HG02973 (cell line): ENCODE results near the gene ADRM1.

Experiments used
- ATAC-seq: cut with Tn5 transposase; IDR thresholded peaks from one replicate; pipeline ENCODE4 v1.9.1; 2021; ENCODE audit warnings: moderate library complexity; ENCODE audit not compliant: unreplicated experiment

ADRM1 gene

DNA sequence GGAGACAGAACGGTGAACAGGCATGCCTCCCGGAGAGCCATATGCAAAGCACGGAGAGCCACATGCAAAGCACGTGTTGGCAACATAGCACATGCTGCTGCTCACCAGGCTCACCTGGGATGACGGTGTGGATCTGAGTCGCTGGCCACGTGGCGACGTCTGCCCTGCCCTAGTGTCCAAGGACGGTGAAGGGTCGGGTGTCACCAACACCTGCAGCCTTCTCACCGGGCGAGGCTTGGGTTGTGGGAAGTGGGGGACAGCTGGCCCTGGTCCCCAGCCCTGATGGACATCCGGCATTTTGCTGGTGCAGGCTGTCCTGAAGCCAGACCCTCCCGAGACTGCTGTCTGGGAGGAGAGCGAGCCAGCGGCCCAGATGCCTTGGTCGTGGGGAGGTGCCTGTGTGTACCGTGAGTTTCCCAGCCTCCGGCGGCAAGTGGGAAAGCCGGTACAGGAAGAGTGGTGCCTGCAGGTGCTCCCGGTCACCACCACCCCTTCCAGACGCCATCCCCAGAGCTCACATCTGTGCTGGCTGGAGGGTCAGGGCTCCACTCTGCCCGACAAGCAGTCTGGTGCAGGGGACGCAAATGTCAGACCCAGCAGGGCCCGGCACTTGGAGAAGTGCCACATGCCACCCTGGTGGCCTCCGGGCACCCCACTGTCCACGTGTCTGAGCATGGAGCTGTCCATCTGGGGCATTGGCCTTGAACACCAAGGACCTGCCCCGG is 5.9 kb upstream of the ADRM1 start:
- ATAC-seq = no peak

DNA sequence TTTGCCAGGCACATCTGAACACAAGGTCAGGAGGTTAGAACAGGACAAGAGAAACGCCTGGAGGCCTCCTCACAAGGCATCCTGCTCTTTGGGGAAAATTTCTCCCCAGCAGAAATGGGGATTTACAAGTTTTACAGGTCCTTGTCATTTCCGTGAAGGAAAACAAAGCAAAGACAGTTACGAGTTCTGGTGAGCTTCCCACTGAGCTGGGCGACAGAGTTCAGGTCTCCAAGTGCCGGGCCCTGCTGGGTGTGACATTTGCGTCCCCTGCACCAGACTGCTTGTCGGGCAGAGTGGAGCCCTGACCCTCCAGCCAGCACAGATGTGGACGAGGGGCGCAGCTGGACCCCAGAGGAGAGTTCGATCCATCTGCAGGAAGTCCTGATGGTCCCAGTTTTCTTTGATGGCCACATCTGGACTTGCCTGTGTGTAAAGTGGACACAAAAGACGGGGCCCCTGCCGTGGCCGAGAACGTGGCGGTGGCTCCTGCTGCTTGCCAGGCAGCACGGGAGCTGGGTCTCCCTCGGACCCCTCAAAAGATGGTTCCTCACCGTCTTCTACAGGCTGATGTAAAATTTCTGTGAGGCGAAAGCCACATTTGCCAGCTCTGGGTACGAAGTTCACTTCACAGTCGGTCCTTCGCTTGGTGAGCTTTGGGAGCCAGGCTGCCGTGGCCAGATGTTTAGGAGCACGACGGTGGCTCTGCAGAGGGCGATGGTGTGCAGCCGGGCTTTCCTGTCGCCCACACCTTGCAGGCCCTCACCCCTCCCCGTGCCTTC is 5.2 kb upstream of the ADRM1 start:
- ATAC-seq = no peak

DNA sequence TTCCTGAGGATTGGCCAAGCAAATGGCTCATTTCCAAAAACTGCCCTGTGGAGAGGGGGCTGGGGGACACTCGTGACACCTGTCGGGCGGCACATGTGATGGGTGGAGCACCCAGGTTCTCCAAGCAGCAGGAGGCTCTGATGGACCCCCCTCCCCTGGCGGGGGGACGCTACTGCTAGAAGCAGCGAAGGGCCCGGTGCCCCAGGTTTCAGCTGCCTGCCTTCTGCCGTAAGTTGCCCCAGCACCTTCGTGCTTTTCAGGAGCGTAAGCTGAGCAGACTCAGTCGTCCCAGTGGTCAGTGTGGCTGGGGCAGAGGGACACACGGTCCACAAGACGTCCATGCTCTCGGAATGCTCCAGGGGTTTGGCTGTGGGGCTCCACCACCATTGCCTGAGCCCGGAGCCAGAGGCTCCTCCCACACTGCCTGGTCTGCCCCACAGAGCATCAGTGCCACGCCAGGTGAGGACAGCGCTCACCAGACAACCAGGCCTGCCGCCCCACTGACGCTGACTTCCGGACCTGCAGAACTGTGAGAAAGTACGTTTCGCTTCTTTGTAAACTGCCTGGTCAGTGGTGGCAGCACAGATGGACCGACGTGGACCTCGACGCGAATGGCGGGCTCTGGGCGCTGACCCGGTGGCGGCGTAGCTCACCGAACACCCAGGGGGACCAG is 4.1 kb upstream of the ADRM1 start:
- no peak for ATAC-seq

DNA sequence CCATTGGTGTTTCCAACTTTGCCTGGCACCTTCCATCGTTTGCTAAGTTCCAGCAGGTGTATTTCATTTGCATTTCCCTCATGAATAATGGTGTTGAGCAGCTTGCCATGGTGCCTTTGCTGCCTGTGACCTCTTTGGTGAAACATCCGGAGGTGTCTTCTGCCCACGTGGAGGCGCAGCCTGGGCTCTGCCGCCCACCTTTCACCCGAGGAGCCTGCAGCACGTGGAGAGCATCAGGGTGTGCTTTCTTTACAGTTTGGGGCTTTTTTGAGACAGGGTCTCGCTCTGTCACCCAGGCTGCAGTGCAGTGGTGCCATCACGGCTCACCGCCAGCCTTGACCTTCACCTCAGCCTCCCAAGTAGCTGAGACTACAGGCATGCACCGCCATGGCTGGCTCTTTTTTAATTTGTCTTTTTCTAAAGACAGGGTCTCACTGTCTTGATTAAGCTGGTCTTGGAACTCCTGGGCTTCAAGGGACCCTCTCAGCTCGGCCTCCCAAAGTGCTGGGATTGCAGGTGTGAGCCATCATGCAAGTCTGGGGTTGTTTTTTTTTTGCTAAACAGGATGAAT is 3.0 kb upstream of the ADRM1 start:
- ATAC-seq = no peak

DNA sequence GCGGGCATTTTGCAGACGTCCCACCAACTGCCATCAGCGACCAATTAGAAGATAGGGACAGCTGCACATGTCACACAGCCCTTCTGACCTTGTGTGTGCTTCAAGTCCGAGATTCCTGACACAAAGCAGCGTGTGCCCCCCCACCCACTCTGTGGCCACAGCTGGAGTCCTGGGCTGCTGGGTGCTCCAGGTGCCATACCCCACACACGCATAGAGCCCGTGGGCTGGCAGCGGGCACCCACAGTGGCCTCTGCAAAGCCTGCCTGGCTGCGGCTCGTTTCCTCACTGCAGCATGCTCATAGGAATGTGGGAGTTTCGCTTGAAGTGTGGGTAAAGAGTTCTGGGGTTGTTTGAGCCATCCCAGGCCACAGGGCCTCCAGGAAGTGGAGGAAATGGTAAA is 2.5 kb upstream of the ADRM1 start:
- ATAC-seq = no peak

DNA sequence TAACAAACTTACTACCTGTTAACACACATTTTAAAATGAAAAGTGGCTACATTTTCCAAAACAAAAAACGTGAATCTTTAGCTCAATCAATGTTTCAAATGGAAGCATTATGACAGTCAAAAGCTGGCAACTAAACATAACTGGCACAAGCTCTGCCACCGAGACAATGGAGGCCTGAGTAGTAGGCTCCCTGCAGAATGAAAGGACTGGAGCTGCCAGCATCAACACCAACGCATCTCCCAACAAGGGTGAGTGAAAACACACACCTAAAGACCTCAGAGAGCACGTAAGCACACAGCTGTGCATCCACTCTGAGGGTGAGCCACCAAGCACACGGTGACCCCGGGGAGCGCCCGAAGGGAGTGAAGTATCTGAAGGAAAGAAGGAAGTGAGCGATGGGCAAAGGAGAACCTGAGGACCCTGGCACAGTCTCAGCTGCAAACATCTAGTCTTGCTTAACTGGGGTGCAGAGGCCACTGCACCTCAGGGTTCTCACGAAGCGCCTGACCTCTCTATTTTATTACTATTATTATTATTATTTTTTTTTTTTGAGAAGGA is 1.6 kb upstream of the ADRM1 start:
- ATAC-seq = no peak

DNA sequence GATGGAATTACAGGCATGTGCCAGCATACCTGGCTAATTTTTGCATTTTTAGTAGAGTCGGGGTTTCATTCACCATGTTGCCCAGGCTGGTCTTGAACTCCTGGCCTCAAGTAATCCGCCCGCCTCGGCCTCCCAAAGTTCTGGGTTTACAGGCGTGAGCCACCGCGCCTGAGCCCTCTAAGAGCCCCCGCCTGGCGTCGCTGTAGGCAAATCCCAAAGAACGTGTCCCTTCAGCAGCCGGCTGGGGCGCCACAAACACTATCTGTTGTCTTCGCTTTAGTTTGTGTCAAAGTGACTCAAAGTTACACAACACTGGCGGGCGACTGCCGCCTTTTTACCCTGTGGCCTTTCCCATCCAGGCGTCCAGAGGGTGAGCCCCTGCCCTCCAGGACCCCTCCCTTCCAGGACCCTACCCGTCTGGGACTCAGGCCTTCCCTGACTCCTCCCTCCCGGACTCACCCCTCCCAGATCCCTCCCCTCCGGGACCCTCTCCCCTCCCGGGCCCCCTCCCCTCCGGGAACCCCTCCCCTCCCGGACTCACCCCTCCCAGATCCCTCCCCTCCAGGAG is 940 bp upstream of the ADRM1 start:
- ATAC-seq = peak; percentile 30

DNA sequence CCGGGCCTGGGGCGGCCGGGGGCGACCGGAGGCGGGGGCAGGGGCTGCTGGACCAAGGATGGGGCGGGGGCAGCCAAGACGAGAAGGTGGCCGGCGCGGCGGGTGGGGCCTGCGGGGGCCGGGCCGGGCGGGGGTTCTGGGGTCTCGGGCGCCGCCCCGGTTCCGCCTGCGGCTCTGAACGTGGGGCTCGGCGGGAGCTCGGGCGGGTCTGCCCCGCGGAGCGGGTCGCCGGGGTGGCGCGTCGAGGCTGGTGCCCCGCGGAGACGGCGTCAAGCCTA is 204 bp downstream of the ADRM1 start:
- ATAC-seq = no peak

DNA sequence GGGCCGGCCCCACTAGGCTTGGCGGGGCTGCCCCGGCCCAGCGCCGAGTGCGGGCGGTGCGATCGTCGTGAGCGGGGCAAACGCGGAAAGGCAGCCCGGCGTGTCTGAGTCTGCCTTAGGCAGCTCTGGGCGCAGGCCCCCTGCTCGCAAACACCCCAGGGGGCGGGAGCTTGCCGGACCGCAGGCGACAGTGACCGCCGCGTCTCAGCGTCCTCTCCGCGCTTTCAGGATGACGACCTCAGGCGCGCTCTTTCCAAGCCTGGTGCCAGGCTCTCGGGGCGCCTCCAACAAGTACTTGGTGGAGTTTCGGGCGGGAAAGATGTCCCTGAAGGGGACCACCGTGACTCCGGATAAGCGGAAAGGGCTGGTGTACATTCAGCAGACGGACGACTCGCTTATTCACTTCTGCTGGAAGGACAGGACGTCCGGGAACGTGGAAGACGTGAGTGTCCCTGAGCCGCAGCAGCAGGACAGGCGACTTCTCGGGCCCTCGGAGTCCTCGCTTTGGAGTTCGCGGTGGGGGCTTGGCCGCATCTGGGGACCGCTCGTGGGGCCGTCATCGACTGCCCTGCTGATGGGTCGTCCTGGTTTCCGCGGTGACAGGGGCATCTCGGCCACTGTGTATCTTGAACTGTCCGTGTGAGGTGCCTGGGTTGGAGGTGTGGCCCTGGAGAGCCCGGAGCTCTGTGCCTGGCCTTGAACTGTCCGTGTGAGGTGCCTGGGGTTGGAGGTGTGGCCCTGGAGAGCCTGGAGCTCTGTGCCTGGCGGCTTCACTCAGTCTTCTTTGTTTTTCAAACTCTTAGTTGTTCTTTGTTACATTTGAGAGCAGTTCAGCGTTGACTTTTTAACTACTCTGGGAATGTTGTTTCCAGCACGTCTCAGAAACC is 786 bp downstream of the ADRM1 start:
- peak; percentile 1 for ATAC-seq

DNA sequence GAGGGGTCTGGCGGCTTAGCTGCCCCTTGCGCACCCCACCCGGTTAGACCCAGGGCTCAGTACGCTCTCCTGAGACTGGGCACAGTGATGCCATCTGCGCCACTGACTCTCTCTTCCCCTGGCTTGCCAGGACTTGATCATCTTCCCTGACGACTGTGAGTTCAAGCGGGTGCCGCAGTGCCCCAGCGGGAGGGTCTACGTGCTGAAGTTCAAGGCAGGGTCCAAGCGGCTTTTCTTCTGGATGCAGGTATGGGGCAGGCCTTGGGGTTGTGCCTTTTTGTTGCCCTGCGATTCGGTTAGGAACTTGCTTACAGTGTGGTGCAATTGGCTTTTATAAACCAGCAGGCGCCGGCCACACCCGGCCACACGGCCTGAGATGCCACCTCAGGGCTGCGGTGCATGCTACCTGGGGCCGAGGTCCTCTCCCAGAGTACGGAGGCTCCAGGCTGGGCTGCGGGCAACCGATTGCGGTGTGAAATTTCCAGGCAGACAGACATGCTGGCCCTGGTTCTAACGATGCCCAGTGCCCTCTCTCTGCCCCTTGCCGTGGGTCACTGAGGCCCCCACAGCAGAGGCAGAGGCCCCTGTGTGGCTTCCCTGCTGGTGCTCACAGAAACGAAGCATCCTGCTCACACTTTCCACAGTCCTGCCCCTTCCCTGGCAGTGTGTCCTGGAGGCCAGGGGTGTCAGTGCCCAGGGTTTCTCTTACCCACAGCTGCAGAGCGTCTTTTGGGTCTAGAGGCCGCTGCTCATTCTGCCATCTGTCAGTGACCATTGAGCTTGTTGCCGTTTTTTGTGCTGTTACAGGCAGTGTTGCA is 1.7 kb downstream of the ADRM1 start:
- ATAC-seq = no peak

DNA sequence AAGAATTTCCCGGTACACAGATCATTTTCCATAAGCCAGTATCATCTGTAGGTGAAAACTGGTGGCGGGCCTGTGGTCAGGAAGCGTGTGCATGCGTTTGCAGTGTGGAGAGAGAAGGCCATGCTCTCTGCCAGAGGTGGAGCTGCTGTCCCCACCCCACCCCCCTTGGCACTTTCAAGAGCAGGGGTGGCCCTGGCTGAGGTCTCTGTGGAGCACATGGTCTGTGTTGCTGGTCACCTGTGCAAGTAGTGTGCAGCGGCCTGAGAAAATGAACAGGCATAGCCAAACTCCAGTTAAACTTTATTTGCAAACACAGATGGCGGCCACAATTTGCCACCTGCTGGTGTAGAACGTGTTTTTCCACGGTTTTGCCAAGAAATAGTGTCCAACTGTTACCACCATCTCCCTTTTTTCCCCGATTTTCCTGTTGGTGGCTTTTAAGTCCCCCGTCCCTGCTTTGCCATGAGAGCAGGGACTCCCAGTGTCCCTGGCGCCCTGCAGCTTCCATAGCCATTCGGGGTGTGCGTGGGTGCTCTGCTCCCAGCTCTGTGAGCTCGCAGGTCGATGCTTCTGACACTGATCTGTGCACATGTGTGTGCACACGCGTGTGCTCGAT is 2.5 kb downstream of the ADRM1 start:
- no peak for ATAC-seq

DNA sequence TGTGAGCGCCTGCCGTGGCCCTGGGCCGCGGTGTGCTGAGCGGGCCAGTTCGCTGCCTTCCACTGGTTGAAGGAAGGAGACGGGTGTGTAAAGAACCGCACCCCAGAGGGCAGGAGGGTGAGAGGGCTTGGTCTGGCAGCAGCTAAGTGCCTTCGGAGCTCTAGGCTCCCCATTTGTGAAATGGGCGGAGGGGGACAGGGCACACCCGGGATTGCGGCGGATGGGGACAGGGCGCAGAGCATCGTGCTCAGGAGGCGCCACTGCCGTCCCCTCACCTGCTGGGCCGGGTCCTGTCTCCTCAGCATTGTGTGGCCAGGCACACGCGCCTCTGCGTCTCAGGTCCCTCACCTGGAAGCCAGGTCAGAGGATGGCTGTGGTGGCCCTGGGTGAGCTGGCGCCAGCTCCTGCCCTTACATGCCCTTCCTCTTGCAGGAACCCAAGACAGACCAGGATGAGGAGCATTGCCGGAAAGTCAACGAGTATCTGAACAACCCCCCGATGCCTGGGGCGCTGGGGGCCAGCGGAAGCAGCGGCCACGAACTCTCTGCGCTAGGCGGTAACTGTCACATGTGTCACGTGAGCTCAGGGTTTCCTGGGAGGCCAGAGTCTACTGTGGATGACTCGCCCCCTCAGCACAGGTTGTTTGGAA is 3.1 kb downstream of the ADRM1 start:
- no peak for ATAC-seq

DNA sequence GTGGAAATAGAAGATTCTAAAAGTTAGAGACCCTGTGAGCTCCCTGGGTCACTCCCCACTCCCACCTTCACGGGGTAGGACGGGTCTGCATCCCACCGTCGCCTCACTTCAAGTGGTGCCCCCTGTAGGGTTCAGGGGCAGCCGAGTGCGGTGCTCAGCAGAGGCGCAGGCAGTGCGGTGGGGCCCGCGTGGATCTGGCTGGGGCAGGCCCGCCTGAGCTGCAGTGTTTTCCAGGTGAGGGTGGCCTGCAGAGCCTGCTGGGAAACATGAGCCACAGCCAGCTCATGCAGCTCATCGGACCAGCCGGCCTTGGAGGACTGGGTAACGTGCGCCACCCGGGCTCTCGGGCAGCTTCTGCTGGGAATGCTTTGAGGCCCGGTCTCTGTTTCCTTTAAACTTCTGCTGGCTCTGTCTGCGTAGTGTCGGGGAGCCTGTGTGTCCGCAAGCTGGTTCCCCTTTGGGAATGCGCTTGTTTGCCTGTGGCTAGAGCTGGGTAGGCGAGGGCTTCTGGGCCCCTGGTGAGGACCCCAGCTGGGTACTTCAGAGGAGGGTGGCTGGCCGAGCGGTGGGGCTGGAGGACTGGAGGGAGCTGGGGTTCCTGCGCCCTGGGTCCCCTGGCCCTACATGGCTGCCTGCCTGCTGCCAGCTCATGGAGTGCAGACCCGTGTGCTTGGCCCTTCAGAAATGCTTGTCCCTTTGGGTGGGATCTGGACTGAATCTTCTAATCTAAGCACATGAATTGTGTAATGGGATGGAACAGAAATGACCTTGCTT is 3.8 kb downstream of the ADRM1 start:
- ATAC-seq = no peak

DNA sequence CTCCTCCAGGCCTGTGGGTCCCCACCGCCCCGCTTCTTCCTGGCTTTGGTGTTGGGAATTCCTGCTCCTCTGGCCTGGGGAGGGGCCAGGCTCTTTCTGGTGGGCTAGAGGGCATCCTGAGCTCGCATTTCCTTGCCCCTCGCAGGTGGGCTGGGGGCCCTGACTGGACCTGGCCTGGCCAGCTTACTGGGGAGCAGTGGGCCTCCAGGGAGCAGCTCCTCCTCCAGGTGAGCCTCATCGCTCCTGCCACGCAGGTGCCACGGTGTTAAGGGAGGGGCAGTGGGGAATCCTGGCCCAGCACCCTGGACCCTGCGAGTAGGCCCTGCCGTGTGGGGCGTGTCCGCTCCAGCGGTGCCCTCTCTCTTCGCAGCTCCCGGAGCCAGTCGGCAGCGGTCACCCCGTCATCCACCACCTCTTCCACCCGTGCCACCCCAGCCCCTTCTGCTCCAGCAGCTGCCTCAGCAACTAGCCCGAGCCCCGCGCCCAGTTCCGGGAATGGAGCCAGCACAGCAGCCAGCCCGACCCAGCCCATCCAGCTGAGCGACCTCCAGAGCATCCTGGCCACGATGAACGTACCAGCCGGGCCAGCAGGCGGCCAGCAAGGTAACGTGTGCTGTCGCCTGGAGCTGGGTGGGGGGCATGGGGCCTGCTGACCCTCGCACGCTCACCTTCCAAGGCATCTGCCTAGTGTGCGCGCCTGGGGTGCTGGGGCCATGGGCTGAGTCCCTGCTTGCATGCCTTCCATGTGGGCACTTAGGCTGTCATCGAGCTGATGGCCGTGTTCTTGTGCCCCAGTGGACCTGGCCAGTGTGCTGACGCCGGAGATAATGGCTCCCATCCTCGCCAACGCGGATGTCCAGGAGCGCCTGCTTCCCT is 4.7 kb downstream of the ADRM1 start:
- ATAC-seq = no peak

DNA sequence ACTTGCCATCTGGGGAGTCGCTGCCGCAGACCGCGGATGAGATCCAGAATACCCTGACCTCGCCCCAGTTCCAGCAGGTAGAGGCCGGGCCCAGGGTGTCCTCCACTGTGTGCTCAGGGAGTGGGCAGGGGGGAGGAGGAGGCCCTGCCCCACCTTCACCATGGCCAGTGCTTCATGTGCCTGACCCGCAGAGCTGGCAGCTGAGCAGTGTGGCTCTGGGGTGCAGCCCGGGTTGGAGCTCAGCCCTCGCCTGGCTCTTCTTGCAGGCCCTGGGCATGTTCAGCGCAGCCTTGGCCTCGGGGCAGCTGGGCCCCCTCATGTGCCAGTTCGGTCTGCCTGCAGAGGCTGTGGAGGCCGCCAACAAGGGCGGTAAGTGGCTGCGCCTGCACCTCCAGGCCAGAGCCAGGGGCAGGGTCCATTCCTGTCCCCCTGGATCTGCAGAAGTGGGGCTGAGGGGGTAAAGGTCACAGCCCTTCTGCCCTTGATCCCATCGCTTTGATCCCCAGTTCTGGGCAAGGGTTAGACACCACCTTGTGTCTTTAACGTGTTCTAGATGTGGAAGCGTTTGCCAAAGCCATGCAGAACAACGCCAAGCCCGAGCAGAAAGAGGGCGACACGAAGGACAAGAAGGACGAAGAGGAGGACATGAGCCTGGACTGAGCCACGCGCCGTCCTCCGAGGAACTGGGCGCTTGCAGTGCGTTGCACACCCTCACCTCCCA is 5.5 kb downstream of the ADRM1 start:
- ATAC-seq = no peak
